ENCODE measurements around the gene HSDL1.

- no peak for TF ChIP-seq CTCF (conservative IDR thresholded peaks at IDR 0.05 in 1 of 2, IDR thresholded peaks at IDR 0.05 in 1 of 2; ENCODE audit: low read depth in 1 of 2, low read length in 2 of 2)
- no peak for TF ChIP-seq EZH2 (IDR thresholded peaks at IDR 0.05; ENCODE audit: low read length, missing control alignments)
Observed at GRCh38 chr16:84194018-84194417, 49.0 kb upstream of the HSDL1 start.

All from fibroblast of lung (primary cell).